NCI-H1436 treated with DMSO at 0.1 percent for 48 hours (cell line): ENCODE data around the gene LRP1B.
"Not testable (repeated sequence)": the region's sequence is repeated elsewhere in the genome, so short reads cannot be mapped to it uniquely, and the experiment has no call there.

Experiments used
- DNase-seq: peaks from one replicate; lab custom pipeline; 2025; lab: John Stamatoyannopoulos, UW

The LRP1B gene

DNA sequence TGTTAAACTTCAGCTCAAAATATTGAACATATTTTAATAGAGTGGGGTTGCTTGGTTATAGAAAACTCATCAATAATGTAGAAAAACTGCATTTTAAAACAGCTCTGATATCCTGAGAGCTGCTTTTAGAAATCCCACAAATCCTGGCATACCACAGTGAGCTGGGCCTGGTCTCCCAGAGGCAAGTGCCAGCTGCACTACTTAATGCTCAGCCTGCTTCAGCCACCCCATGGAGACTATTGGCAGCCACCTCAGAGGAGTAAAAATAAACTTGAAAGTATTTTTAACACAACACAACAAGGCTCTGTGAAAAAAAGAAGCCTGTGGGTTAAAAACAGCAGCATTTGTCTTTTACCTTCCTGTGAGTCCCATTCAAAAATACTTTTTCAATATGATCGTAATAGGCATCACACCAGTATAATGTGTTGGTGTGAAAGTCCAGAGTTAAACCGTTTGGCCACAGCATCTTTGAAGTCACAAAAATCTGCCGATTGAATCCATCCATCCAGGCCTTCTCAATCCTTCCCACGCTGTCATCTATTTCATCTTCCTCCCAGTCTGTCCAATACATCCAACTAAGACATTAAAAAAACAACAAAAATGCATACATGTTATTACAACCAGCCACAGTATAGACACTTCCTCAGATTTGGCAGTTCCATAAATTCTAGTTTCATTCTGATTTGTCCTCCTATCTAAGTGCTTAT is 1115.3 kb downstream of the LRP1B start:
- DNase-seq: no peak

DNA sequence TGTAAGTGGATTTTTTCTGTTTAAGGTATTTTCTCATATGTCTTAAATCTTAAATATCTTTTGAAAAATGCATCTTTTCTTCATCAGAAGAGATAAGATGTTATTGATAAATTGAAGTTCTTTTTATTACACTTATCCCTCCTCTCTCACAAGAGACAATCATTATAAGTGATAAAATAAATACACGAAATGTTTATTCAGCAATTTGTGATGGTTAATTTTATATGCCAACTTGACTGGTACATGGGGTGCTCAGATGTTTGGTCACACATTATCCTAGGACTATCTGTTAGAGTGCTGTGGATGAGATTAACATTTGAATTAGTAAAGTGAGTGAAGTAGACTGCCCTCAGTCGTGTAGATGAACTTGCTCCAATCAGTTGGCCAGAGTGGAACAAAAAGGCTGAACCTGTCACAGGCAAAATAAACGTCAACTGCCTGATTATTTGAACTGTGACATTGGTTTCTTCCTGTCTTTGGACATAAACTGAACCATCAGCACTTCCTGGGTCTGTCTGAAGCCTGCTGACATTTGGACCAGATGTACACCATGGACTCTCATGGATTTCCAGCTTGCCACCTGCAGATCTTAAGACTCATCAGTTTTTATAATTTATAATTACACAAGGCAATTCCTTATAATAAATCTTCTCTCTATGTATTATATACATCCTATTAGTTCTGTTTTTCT is 1126.7 kb downstream of the LRP1B start:
- DNase-seq: no peak

- DNase-seq: no peak
These were observed 1129.1 kb downstream of the LRP1B start for GRCh38 chr2:141001750-141002149.

GRCh38 chr2:140998577-140998976 is 1132.2 kb downstream of the LRP1B start:
- no peak for DNase-seq

- DNase-seq: no peak
These were observed 1132.8 kb downstream of the LRP1B start for GRCh38 chr2:140998017-140998416.

DNA sequence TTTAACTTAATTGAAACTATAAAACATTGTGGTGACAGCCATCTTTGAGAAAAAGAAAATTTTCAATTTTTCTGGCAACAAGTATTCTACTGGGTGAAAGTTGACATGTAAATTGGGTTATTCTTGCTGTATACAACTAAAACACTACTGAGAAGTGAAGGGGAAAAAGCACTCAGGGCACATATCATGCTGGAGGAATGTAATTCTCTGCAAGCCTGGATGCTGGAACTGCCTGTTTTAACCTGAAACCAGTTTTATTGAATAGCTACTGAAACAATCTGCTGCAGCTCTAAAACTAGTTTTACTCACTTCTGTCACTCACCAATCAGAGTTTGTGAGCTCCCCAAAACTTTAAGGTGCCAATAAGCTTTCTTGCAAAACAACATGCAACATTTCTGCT is 1136.0 kb downstream of the LRP1B start:
- DNase-seq: no peak

- no peak for DNase-seq
These were observed 1140.4 kb downstream of the LRP1B start for GRCh38 chr2:140990416-140990815.

GRCh38 chr2:140988597-140988996 is 1142.2 kb downstream of the LRP1B start:
- DNase-seq: no peak

DNA sequence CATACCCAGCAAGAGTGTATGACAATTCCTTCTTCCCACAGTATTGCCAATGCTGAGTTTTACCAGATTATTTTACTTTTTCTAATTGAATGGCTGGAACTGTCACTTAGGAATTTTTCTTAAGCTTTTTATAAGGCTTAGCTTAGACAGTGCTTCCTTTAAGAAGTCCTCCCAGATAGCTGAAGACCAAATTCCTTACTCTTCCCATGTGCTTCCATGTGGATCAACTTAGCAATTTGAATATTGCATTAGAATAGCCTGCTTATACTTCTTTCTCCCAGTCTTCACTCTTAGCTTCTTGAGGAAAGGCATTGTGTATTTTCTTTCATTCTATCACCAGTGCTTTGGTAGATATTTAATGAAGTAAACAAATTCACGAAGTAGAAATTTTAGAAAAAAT is 1144.4 kb downstream of the LRP1B start:
- DNase-seq: no peak

GRCh38 chr2:140975237-140975636 is 1155.6 kb downstream of the LRP1B start:
- no peak for DNase-seq

DNA sequence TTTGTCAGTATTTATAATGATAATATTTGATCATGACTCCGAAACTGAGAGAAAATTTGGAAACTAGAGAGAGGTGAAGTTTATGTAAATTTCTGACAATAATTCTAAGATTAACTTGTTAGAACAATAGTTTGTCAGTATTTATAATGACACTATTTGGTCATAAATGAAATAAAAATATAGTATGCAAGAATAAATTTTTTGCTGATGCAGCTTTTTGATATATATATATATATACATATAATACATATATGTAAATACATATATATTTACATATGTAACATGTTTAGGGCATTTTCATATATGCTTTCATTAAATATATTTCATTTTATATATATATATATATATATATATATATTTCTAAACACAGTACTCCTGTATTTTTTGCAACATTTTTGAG is 1158.1 kb downstream of the LRP1B start:
- no peak for DNase-seq

GRCh38 chr2:140964324-140964723 is 1166.5 kb downstream of the LRP1B start:
- DNase-seq: not testable (repeated sequence)

DNA sequence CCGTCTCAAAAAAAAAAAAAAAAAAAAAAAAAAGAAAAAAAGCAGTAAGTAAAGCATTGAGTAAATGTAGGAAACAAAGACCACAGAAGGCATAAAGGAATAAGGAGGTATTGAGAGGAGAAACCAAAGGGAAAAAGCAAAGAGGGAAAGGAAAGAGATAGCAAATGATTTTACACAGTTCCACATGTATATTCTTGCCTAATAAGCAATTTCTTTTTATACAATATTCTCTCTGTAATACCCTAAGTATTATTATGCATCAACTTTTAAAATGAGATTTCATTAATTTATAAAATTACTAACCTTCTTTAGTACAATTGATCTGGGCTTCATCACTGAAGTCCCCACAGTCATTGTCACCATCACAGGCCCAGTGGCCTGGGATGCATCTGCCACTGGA is 1180.9 kb downstream of the LRP1B start:
- no peak for DNase-seq

- no peak for DNase-seq
These were observed 1183.6 kb downstream of the LRP1B start for GRCh38 chr2:140947236-140947635.

GRCh38 chr2:140943867-140944266 is 1186.9 kb downstream of the LRP1B start:
- no peak for DNase-seq

DNA sequence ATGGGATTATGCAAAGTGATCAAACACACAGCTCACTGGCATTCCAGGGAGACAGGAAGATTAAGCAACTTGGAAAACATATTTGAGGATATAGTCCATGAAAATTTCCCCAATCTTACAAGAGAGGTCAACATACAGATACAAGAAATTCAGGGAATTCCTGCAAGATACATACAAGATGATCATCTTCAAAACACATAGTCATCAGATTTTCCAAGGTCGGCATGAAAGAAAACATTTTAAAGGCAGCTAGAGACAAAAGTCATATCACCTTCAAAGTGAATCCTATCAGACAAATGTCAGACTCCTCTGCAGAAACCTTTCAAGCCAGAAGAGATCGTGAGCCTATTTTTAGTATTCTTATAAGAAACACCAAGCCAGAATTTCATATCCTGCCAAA is 1188.5 kb downstream of the LRP1B start:
- no peak for DNase-seq

GRCh38 chr2:140929849-140930248 is 1201.0 kb downstream of the LRP1B start:
- no peak for DNase-seq

GRCh38 chr2:140918426-140918825 is 1212.4 kb downstream of the LRP1B start:
- no peak for DNase-seq

GRCh38 chr2:140916410-140916809 is 1214.4 kb downstream of the LRP1B start:
- DNase-seq: no peak

DNA sequence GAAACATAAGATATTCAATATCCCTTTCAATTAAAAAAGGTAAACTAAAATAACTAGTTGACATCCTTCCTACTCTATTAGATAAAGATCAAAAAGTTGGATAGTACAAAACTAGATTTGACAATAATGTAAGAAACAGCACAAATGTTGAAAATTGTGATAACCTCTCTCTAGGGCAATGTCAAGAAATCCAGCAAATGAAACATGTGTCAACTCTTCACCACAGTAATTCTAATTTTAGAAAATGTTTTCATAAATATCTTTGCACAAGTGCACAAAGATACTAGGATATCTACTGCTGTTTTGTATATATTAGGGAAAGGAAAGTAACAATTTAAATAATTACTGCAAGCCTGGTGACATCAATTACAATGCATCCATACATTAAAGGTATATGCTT is 1220.1 kb downstream of the LRP1B start:
- DNase-seq: no peak

- no peak for DNase-seq
These were observed 1225.6 kb downstream of the LRP1B start for GRCh38 chr2:140905083-140905781.

DNA sequence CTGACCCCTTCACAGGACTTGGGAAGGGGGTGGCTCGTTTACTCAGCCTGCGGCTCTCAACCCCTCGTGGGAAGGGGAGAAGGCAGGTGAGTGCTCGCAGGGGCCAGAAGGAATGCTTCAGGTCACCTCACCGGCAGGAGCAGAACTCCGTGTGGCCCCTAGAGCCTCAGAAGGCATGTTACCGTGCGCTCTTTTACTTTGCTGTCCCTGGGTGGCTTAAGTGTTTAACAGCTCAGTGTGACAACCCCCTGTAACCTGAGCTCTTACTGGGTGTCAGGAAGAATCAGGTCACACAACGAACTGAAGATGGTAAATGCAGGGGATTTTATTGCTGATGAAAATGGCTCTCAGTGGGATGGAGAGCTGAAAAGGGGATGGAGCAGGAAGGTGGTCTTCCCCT is 1235.4 kb downstream of the LRP1B start:
- no peak for DNase-seq

DNA sequence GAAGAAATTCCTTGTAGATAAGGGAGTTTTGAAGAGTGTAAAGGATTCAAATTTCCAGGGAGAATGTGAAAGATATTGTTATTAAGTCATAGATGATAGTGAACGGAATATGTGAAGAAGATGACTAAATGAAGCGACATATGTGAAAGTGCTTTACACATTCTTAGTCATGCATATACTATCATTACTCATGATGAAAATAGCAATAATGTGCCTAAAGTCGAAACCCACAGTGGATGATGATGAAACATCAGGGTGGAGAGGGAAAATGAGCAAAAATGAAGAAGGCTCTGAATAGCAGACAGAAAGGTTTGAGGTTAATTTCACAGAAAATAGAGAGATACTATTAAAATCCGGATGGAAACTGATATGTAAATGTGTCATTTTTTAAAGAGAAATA is 1237.1 kb downstream of the LRP1B start:
- DNase-seq: no peak
